HEK293 (cell line): ENCODE results near the gene LRP8.

ENCODE experiments used
- EGR2 ChIP-seq: fragments of 450-650 bp; formaldehyde crosslinking; IDR thresholded peaks from 2 replicates; pipeline ENCODE4 v1.5.1; 2016; ENCODE audit warnings: low read depth, missing biosample characterization, missing genetic modification characterization
- GLI4 ChIP-seq: fragments of 450-650 bp; formaldehyde crosslinking; IDR thresholded peaks from 2 replicates; pipeline ENCODE4 v1.5.1; 2016; ENCODE audit warnings: missing biosample characterization, missing genetic modification characterization
- IKZF3 ChIP-seq: fragments of 450-650 bp; IDR thresholded peaks from 2 replicates; pipeline ENCODE4 v1.5.0; 2018; ENCODE audit warnings: missing biosample characterization, mild to moderate bottlenecking, missing genetic modification characterization, moderate library complexity
- KLF10 ChIP-seq: fragments of 450-650 bp; IDR thresholded peaks from 2 replicates; pipeline ENCODE4 v1.5.1; 2018; ENCODE audit warnings: missing biosample characterization, mild to moderate bottlenecking, missing genetic modification characterization
- KLF16 ChIP-seq: fragments of 450-650 bp; formaldehyde crosslinking; IDR thresholded peaks from 2 replicates; pipeline ENCODE4 v1.5.1; 2017; ENCODE audit warnings: missing biosample characterization, missing genetic modification characterization
- MEIS1 ChIP-seq: sonication (generic); formaldehyde crosslinking; IDR thresholded peaks from 2 replicates; pipeline ENCODE4 v1.8.1; 2022; ENCODE audit warnings: missing genetic modification reagents, mild to moderate bottlenecking, borderline replicate concordance
- MYNN ChIP-seq: fragments of 450-650 bp; formaldehyde crosslinking; IDR thresholded peaks from 2 replicates; pipeline ENCODE4 v1.5.1; 2016; ENCODE audit warnings: missing biosample characterization, missing genetic modification characterization, borderline replicate concordance
- OSR2 ChIP-seq: fragments of 450-650 bp; formaldehyde crosslinking; IDR thresholded peaks from 2 replicates; pipeline ENCODE4 v1.5.1; 2016; ENCODE audit warnings: missing biosample characterization, missing genetic modification characterization
- SETDB1 ChIP-seq: IDR thresholded peaks from one replicate; pipeline ENCODE4 v1.6.1; 2017; ENCODE audit warnings: mild to moderate bottlenecking, low read length, moderate library complexity, mixed read lengths; ENCODE audit not compliant: insufficient read length
- YY2 ChIP-seq: fragments of 450-650 bp; formaldehyde crosslinking; IDR thresholded peaks from 2 replicates; pipeline ENCODE4 v1.5.1; 2016; ENCODE audit warnings: missing biosample characterization, missing genetic modification characterization
- ZBTB7A ChIP-seq: fragments of 450-650 bp; formaldehyde crosslinking; IDR thresholded peaks from 2 replicates; pipeline ENCODE4 v1.5.1; 2016; ENCODE audit warnings: low read depth, missing biosample characterization, missing genetic modification characterization
- ZEB2 ChIP-seq: fragments of 450-650 bp; formaldehyde crosslinking; IDR thresholded peaks from 2 replicates; pipeline ENCODE4 v1.5.1; 2016; ENCODE audit warnings: missing biosample characterization, missing genetic modification characterization
- ZFHX2 ChIP-seq: fragments of 450-650 bp; formaldehyde crosslinking; conservative IDR thresholded peaks from 2 replicates; pipeline ENCODE4 v1.5.1; 2016; ENCODE audit warnings: missing biosample characterization, missing genetic modification characterization
- ZIC2 ChIP-seq: fragments of 450-650 bp; formaldehyde crosslinking; IDR thresholded peaks from 2 replicates; pipeline ENCODE4 v1.5.1; 2016; ENCODE audit warnings: missing biosample characterization, missing genetic modification characterization
- ZNF132 ChIP-seq: fragments of 450-650 bp; formaldehyde crosslinking; IDR thresholded peaks from 2 replicates; pipeline ENCODE4 v1.5.1; 2017; ENCODE audit warnings: missing biosample characterization, missing genetic modification characterization, borderline replicate concordance
- ZNF19 ChIP-seq: fragments of 450-650 bp; formaldehyde crosslinking; IDR thresholded peaks from 2 replicates; pipeline ENCODE4; 2016; ENCODE audit warnings: missing biosample characterization, missing genetic modification characterization, low read depth
- ZNF2 ChIP-seq: fragments of 450-650 bp; formaldehyde crosslinking; IDR thresholded peaks from 2 replicates; pipeline ENCODE4 v1.5.1; 2016; ENCODE audit warnings: missing biosample characterization, missing genetic modification characterization
- ZNF214 ChIP-seq: fragments of 450-650 bp; formaldehyde crosslinking; IDR thresholded peaks from 2 replicates; pipeline ENCODE4 v1.5.1; 2017; ENCODE audit warnings: missing biosample characterization, mild to moderate bottlenecking, missing genetic modification characterization, borderline replicate concordance
- ZNF221 ChIP-seq: fragments of 450-650 bp; formaldehyde crosslinking; IDR thresholded peaks from 2 replicates; pipeline ENCODE4 v1.5.1; 2017; ENCODE audit warnings: missing biosample characterization, missing genetic modification characterization, borderline replicate concordance
- ZNF335 ChIP-seq: fragments of 450-650 bp; formaldehyde crosslinking; conservative IDR thresholded peaks from 2 replicates; pipeline ENCODE4 v1.5.1; 2016; ENCODE audit warnings: missing biosample characterization, missing genetic modification characterization
- ZNF341 ChIP-seq: fragments of 450-650 bp; formaldehyde crosslinking; IDR thresholded peaks from 2 replicates; pipeline ENCODE4; 2016; ENCODE audit warnings: low read depth, missing biosample characterization, missing genetic modification characterization
- ZNF350 ChIP-seq: fragments of 450-650 bp; formaldehyde crosslinking; IDR thresholded peaks from 2 replicates; pipeline ENCODE4 v1.5.0; 2017; ENCODE audit warnings: missing biosample characterization, mild to moderate bottlenecking, missing genetic modification characterization
- ZNF391 ChIP-seq: fragments of 450-650 bp; formaldehyde crosslinking; IDR thresholded peaks from 2 replicates; pipeline ENCODE4 v1.5.1; 2016; ENCODE audit warnings: low read depth, missing biosample characterization, missing genetic modification characterization, borderline replicate concordance
- ZNF48 ChIP-seq: fragments of 450-650 bp; formaldehyde crosslinking; IDR thresholded peaks from 2 replicates; pipeline ENCODE4 v1.5.1; 2016; ENCODE audit warnings: missing biosample characterization, missing genetic modification characterization
- ZNF558 ChIP-seq: fragments of 450-650 bp; formaldehyde crosslinking; IDR thresholded peaks from 2 replicates; pipeline ENCODE4 v1.5.1; 2016; ENCODE audit warnings: missing biosample characterization, missing genetic modification characterization
- ZNF560 ChIP-seq: fragments of 450-650 bp; formaldehyde crosslinking; IDR thresholded peaks from 2 replicates; pipeline ENCODE4 v1.5.1; 2017; ENCODE audit warnings: missing biosample characterization, missing genetic modification characterization, borderline replicate concordance
- ZNF571 ChIP-seq: fragments of 450-650 bp; formaldehyde crosslinking; IDR thresholded peaks from 2 replicates; pipeline ENCODE4 v1.5.0; 2017; ENCODE audit warnings: missing biosample characterization, missing genetic modification characterization
- ZNF596 ChIP-seq: fragments of 450-650 bp; IDR thresholded peaks from 2 replicates; pipeline ENCODE4 v1.5.0; 2018; ENCODE audit warnings: missing biosample characterization, mild to moderate bottlenecking, missing genetic modification characterization, moderate library complexity
- ZNF629 ChIP-seq: fragments of 450-650 bp; formaldehyde crosslinking; IDR thresholded peaks from 2 replicates; pipeline ENCODE4 v1.5.1; 2017; ENCODE audit warnings: missing biosample characterization, missing genetic modification characterization
- ZNF677 ChIP-seq: fragments of 450-650 bp; IDR thresholded peaks from 2 replicates; pipeline ENCODE4 v1.5.0; 2018; ENCODE audit warnings: missing biosample characterization, mild to moderate bottlenecking, missing genetic modification characterization, moderate library complexity
- ZNF776 ChIP-seq: fragments of 450-650 bp; formaldehyde crosslinking; IDR thresholded peaks from 2 replicates; pipeline ENCODE4 v1.5.0; 2017; ENCODE audit warnings: missing biosample characterization, missing genetic modification characterization, borderline replicate concordance
- ZNF830 ChIP-seq: fragments of 450-650 bp; IDR thresholded peaks from 2 replicates; pipeline ENCODE4 v1.5.0; 2018; ENCODE audit warnings: missing biosample characterization, missing genetic modification characterization, low read depth, mild to moderate bottlenecking, moderate library complexity
- ZSCAN30 ChIP-seq: fragments of 450-650 bp; IDR thresholded peaks from 2 replicates; pipeline ENCODE4 v1.5.1; 2018; ENCODE audit warnings: missing biosample characterization, mild to moderate bottlenecking, missing genetic modification characterization, moderate library complexity
- TF ChIP-seq, protein P1 (sequence below): fragments of 450-650 bp; formaldehyde crosslinking; IDR thresholded peaks from 2 replicates; pipeline ENCODE4 v1.5.1; 2016; ENCODE audit warnings: missing biosample characterization, missing genetic modification characterization
- TF ChIP-seq, protein P2 (sequence below): fragments of 450-650 bp; formaldehyde crosslinking; IDR thresholded peaks from 2 replicates; pipeline ENCODE4 v1.5.1; 2016; ENCODE audit warnings: missing biosample characterization, missing genetic modification characterization
- TF ChIP-seq, protein P3 (sequence below): fragments of 450-650 bp; formaldehyde crosslinking; IDR thresholded peaks from 2 replicates; pipeline ENCODE4 v1.5.1; 2016; ENCODE audit warnings: missing biosample characterization, missing genetic modification characterization

LRP8 gene

DNA sequence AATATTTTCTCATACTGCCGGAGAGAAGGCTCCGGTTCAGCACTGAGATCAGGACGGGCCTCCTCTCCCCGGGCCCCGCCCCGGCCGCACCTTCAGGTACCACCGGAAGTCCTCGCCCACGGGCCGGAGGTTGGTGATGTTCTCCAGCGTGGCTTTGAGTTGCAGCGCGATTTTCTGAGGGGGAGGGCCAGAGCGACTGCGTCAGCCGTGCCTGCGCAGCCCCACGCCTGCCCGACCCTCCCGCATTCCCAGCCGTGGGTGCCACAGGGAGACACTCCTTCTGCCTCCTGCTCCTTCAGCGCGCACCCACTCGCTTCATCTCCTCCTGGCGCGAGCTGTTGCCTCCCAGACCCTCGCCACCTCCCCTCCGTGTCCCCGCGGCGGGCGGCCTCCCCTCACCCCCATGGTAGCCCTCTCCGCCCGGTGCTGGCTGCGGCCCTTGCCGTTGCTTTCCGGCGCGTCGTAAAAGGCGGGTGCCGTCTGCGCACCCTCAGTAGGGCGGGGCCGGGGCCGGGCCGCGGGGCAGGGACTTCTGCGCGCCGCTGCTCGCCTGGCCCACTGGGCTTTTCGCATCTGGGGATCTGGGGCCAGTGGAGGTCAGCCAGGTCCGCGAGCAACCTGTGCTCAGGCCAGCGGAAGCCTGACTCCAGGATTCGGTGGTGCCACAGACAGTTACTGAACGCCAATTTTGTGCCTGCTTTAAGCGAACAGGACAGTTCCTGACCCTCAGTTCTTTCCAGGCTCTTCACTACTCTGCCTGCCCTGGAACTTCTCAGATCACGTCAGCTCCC lies 107.5 kb downstream of the LRP8 start, which contains the start of gene CZIB (continued):
- TF ChIP-seq, protein P1, sequence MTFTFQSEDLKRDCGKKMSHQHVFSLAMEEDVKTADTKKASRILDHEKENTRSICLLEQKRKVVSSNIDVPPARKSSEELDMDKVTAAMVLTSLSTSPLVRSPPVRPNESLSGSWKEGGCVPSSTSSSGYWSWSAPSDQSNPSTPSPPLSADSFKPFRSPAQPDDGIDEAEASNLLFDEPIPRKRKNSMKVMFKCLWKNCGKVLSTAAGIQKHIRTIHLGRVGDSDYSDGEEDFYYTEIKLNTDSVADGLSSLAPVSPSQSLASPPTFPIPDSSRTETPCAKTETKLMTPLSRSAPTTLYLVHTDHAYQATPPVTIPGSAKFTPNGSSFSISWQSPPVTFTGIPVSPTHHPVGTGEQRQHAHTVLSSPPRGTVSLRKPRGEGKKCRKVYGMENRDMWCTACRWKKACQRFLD, result no peak
- TF ChIP-seq ZNF596 (tag by site-specific recombination), result no peak
- no peak for TF ChIP-seq ZNF132 (tag by site-specific recombination)
- TF ChIP-seq ZNF677, result no peak
- TF ChIP-seq ZNF571 (tag by site-specific recombination), result no peak
- no peak for TF ChIP-seq ZNF48 (tag by site-specific recombination)
- TF ChIP-seq MEIS1 (CRISPR knock-in tag), result no peak
- TF ChIP-seq OSR2 (tag by site-specific recombination), result 0 out of 2 replicates have a peak, but pooled peaks have one; percentile 17
- no peak for TF ChIP-seq ZNF221
- TF ChIP-seq ZNF2 (tag by site-specific recombination), result peak; percentile 98
- no peak for TF ChIP-seq ZNF830
- TF ChIP-seq ZNF335 (tag by site-specific recombination), result peak; percentile 97
- peak; percentile 95 for TF ChIP-seq ZNF391 (tag by site-specific recombination)
- peak; percentile 72 for TF ChIP-seq ZSCAN30 (tag by site-specific recombination)
- no peak for TF ChIP-seq ZNF776
- no peak for TF ChIP-seq ZNF350 (tag by site-specific recombination)
- peak; percentile 95; the same call in 1 of the 2 replicates for TF ChIP-seq ZBTB7A (tag by site-specific recombination)
- peak; percentile 64; the same call in 1 of the 2 replicates for TF ChIP-seq MYNN (tag by site-specific recombination)
- TF ChIP-seq KLF10 (tag by site-specific recombination), result peak; percentile 92
- peak; percentile 93 for TF ChIP-seq ZNF629 (tag by site-specific recombination)
- no peak for TF ChIP-seq ZNF19 (tag by site-specific recombination)
- TF ChIP-seq ZNF560 (tag by site-specific recombination), result no peak
- peak; percentile 96 for TF ChIP-seq EGR2 (tag by site-specific recombination)
- TF ChIP-seq ZFHX2 (tag by site-specific recombination), result peak; percentile 96
- TF ChIP-seq ZEB2 (tag by site-specific recombination), result peak; percentile 97
- TF ChIP-seq ZNF341 (tag by site-specific recombination), result peak; percentile 85
- TF ChIP-seq KLF16 (tag by site-specific recombination), result peak; percentile 99
- TF ChIP-seq, protein P2, sequence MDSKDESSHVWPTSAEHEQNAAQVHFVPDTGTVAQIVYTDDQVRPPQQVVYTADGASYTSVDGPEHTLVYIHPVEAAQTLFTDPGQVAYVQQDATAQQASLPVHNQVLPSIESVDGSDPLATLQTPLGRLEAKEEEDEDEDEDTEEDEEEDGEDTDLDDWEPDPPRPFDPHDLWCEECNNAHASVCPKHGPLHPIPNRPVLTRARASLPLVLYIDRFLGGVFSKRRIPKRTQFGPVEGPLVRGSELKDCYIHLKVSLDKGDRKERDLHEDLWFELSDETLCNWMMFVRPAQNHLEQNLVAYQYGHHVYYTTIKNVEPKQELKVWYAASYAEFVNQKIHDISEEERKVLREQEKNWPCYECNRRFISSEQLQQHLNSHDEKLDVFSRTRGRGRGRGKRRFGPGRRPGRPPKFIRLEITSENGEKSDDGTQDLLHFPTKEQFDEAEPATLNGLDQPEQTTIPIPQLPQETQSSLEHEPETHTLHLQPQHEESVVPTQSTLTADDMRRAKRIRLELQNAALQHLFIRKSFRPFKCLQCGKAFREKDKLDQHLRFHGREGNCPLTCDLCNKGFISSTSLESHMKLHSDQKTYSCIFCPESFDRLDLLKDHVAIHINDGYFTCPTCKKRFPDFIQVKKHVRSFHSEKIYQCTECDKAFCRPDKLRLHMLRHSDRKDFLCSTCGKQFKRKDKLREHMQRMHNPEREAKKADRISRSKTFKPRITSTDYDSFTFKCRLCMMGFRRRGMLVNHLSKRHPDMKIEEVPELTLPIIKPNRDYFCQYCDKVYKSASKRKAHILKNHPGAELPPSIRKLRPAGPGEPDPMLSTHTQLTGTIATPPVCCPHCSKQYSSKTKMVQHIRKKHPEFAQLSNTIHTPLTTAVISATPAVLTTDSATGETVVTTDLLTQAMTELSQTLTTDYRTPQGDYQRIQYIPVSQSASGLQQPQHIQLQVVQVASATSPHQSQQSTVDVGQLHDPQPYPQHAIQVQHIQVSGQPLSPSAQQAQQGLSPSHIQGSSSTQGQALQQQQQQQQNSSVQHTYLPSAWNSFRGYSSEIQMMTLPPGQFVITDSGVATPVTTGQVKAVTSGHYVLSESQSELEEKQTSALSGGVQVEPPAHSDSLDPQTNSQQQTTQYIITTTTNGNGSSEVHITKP (tag by site-specific recombination), result peak; percentile 81
- TF ChIP-seq YY2, result peak; percentile 84
- peak; percentile 85; the same call in 1 of the 2 replicates for TF ChIP-seq GLI4 (tag by site-specific recombination)
- TF ChIP-seq ZNF214 (tag by site-specific recombination), result no peak
- TF ChIP-seq ZIC2 (tag by site-specific recombination), result peak; percentile 75
- no peak for TF ChIP-seq SETDB1
- TF ChIP-seq, protein P3, sequence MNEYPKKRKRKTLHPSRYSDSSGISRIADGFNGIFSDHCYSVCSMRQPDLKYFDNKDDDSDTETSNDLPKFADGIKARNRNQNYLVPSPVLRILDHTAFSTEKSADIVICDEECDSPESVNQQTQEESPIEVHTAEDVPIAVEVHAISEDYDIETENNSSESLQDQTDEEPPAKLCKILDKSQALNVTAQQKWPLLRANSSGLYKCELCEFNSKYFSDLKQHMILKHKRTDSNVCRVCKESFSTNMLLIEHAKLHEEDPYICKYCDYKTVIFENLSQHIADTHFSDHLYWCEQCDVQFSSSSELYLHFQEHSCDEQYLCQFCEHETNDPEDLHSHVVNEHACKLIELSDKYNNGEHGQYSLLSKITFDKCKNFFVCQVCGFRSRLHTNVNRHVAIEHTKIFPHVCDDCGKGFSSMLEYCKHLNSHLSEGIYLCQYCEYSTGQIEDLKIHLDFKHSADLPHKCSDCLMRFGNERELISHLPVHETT (tag by site-specific recombination), result peak; percentile 80
- no peak for TF ChIP-seq ZNF558
- no peak for TF ChIP-seq IKZF3 (tag by site-specific recombination)
